Upper lobe of left lung (tissue), 6 donors: ENCODE data around the gene BRF1. TPM values are rescaled to one million over a fixed set of nuclear protein-coding genes. Genes with fewer than 3 reads are reported as not detected.

Experiments used
- ATAC-seq, 2 donors: fragments of 200-7000 bp; cut with Tn5 transposase; one replicate each; pipeline ENCODE4 v1.9.1; 2022; ENCODE audit warnings: mild to moderate bottlenecking in 2 of 2, moderate library complexity in 2 of 2; ENCODE audit not compliant: low FRiP score in 2 of 2
- DNase-seq, 2 donors: peaks; one replicate each; pipeline ENCODE4 v3.0.0-alpha.2; 2019 to 2020
- H3K27ac ChIP-seq, 4 donors: fragments of 200-600 bp; sonication (generic); one replicate each; pipeline ENCODE4 v1.5.1; 2016 to 2019
- H3K27me3 ChIP-seq, 4 donors: fragments of 200-600 bp; sonication (generic); one replicate each; pipeline ENCODE4 v1.5.1; 2017 to 2019
- H3K36me3 ChIP-seq, 4 donors: fragments of 200-600 bp; sonication (generic); one replicate each; pipeline ENCODE4 v1.5.1; 2016 to 2019
- H3K4me1 ChIP-seq, 4 donors: fragments of 200-600 bp; sonication (generic); one replicate each; pipeline ENCODE4 v1.5.1; 2018 to 2019
- H3K4me3 ChIP-seq, 4 donors: fragments of 200-600 bp; sonication (generic); one replicate each; pipeline ENCODE4 v1.5.1; 2017 to 2019; ENCODE audit warnings: mild to moderate bottlenecking in 2 of 4, moderate library complexity in 1 of 4
- H3K9me3 ChIP-seq, 4 donors: fragments of 200-600 bp; sonication (generic); one replicate each; pipeline ENCODE4 v1.5.1; 2018 to 2019
- CTCF ChIP-seq, 6 experiments: fragments of 450-650 bp in 4 of 6; fragments of 200-600 bp in 2 of 6; sonication (generic) in 2 of 6; IDR thresholded peaks; one replicate each; pipeline ENCODE4 v1.5.1; 2016 to 2019; ENCODE audit warnings: antibody characterized with exemption in 6 of 6
- EP300 ChIP-seq, 4 donors: sonication (generic); formaldehyde crosslinking; IDR thresholded peaks; one replicate each; pipeline ENCODE4 v1.5.1; 2017; ENCODE audit warnings: antibody characterized with exemption in 4 of 4, control low read depth in 2 of 4
- POLR2A ChIP-seq, 4 donors: fragments of 450-650 bp; IDR thresholded peaks; one replicate each; pipeline ENCODE4 v1.5.1; 2016 to 2017; ENCODE audit warnings: antibody characterized with exemption in 4 of 4, mild to moderate bottlenecking in 2 of 4
- POLR2AphosphoS5 ChIP-seq, 2 donors: sonication (generic); formaldehyde crosslinking; IDR thresholded peaks; one replicate each; pipeline ENCODE4 v1.5.1; 2017; ENCODE audit warnings: antibody characterized with exemption in 2 of 2
- WGBS, 2 donors: methylation state at CpG; one replicate each; pipeline ENCODE4 v1.1.5; 2017 to 2018; 5-methylcytosine and 5-hydroxymethylcytosine counted together
- total RNA-seq, 6 donors: library from RNA; depleted of rRNA in 4 of 6; stranded (reverse); fragments of >200 nt in 4 of 6; gene quantifications; one replicate each; pipeline versions ENCODE4 v1.1.0 to v1.2.1, GENCODE V29; 2016 to 2021
- donor health status: DM: no; HTN: no; CAD: no; lungs with moderate emphysema.
- donor health status: DM: no; HTN: yes; CAD: no; lungs with severe emphysema.

BRF1 gene
- total RNA-seq, 6 donors from 2014 or later = 38.6 to 195 (median 52.7) TPM

- Histone ChIP-seq H3K4me1 (peaks cover 0 to 11% (median 0%) of the 10 kb centered on the region in 4 donors), H3K9me3 (no peaks in the 10 kb centered on the region), H3K4me3 (no peak overlapping the region), H3K27me3 (no peaks in the 10 kb centered on the region), H3K27ac (no peak overlapping the region), H3K36me3 (peaks cover 0 to 74% (median 49%) of the 10 kb centered on the region in 4 donors)
- TF ChIP-seq POLR2AphosphoS5 (IDR thresholded peaks at IDR 0.05) (no peak), CTCF (IDR thresholded peaks at IDR 0.05) (no peak), POLR2A (IDR thresholded peaks at IDR 0.05) (no peak), EP300 (IDR thresholded peaks at IDR 0.05) (no peak)
- DNase-seq = peak in 1 of 2 donors; percentile 1
- ATAC-seq = no peak
- WGBS, 2 donors = 82 to 87% methylated on average over 3 of the region's 3 CpGs
Measured at GRCh38 chr14:105215602-105216001, 85.2 kb downstream of the BRF1 start.

GRCh38 chr14:105214324-105214915, 86.4 kb downstream of the BRF1 start:
- ATAC-seq = no peak
- Histone ChIP-seq H3K9me3 (no peaks in the 10 kb centered on the region), H3K27ac (no peak overlapping the region), H3K27me3 (no peaks in the 10 kb centered on the region), H3K4me3 (no peak overlapping the region), H3K36me3 (peaks cover 6 to 76% (median 52%) of the 10 kb centered on the region in 4 donors), H3K4me1 (peaks cover 0 to 11% (median 0%) of the 10 kb centered on the region in 4 donors)
- no peak for DNase-seq
- WGBS, 2 donors = 86 to 92% methylated on average over 5 to 14 of the region's 14 CpGs
- no peak for TF ChIP-seq EP300 (IDR thresholded peaks at IDR 0.05)
- no peak for TF ChIP-seq POLR2A (IDR thresholded peaks at IDR 0.05)
- TF ChIP-seq POLR2AphosphoS5 (IDR thresholded peaks at IDR 0.05) = no peak
- TF ChIP-seq CTCF (IDR thresholded peaks at IDR 0.05) = no peak

GRCh38 chr14:105213361-105213760, 87.4 kb downstream of the BRF1 start:
- Histone ChIP-seq H3K9me3 (no peaks in the 10 kb centered on the region), H3K27ac (no peak overlapping the region), H3K4me3 (no peak overlapping the region), H3K36me3 (peaks cover 6 to 69% (median 42%) of the 10 kb centered on the region in 4 donors), H3K4me1 (peaks cover 0 to 9% (median 0%) of the 10 kb centered on the region in 4 donors), H3K27me3 (no peaks in the 10 kb centered on the region)
- no peak for DNase-seq
- TF ChIP-seq EP300 (IDR thresholded peaks at IDR 0.05) = no peak
- TF ChIP-seq POLR2A (IDR thresholded peaks at IDR 0.05) = no peak
- no peak for TF ChIP-seq POLR2AphosphoS5 (IDR thresholded peaks at IDR 0.05)
- TF ChIP-seq CTCF (IDR thresholded peaks at IDR 0.05) = no peak
- no peak for ATAC-seq
- WGBS, 2 donors = 95 to 98% methylated on average over 10 of the region's 10 CpGs

GRCh38 chr14:105212541-105213300, 88.1 kb downstream of the BRF1 start:
- H3K36me3 ChIP-seq = peaks cover 6 to 63% (median 36%) of the 10 kb centered on the region in 4 donors
- no peak overlapping the region for H3K27ac ChIP-seq
- no peak for TF ChIP-seq EP300 (IDR thresholded peaks at IDR 0.05)
- TF ChIP-seq POLR2AphosphoS5 (IDR thresholded peaks at IDR 0.05) = no peak
- no peak for TF ChIP-seq CTCF (IDR thresholded peaks at IDR 0.05)
- TF ChIP-seq POLR2A (IDR thresholded peaks at IDR 0.05) = no peak
- no peak overlapping the region for H3K4me3 ChIP-seq
- no peak for ATAC-seq
- 90 to 96% methylated on average over 5 to 18 of the region's 18 CpGs for WGBS, 2 donors
- H3K9me3 ChIP-seq = no peaks in the 10 kb centered on the region
- DNase-seq = peak in 1 of 2 donors; percentile 72
- no peaks in the 10 kb centered on the region for H3K27me3 ChIP-seq
- peaks cover 0 to 4% (median 0%) of the 10 kb centered on the region in 4 donors for H3K4me1 ChIP-seq
